HG03442 (cell line): ENCODE measurements around the gene OR1N2.
"Not testable (repeated sequence)": the region's sequence is repeated elsewhere in the genome, so short reads cannot be mapped to it uniquely, and the experiment has no call there.

ENCODE experiments used
- ATAC-seq: cut with Tn5 transposase; IDR thresholded peaks from one replicate; pipeline ENCODE4 v1.9.1; 2021; ENCODE audit warnings: mild to moderate bottlenecking, moderate library complexity; ENCODE audit not compliant: unreplicated experiment

OR1N2 gene, protein sequence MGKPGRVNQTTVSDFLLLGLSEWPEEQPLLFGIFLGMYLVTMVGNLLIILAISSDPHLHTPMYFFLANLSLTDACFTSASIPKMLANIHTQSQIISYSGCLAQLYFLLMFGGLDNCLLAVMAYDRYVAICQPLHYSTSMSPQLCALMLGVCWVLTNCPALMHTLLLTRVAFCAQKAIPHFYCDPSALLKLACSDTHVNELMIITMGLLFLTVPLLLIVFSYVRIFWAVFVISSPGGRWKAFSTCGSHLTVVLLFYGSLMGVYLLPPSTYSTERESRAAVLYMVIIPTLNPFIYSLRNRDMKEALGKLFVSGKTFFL

GRCh38 chr9:122552812-122553211 lies at the start of gene OR1N2:
TSS of gene OR1N2 (plus strand) at chr9:122553112. CDS start at chr9:122553212, 100 bp downstream.
- no peak for ATAC-seq

- ATAC-seq, result no peak
These were observed 45.9 kb upstream of the OR1N2 start for GRCh38 chr9:122506964-122507363.

GRCh38 chr9:122510502-122510901 lies 42.4 kb upstream of the OR1N2 start, which contains the start of gene OR1J2:
TSS of gene OR1J2 (plus strand) at chr9:122510802. CDS start at chr9:122510802, 0 bp downstream.
- ATAC-seq, result no peak

- no peak for ATAC-seq
These were observed 34.7 kb upstream of the OR1N2 start for GRCh38 chr9:122518226-122518625.

- no peak for ATAC-seq
These were observed 34.1 kb upstream of the OR1N2 start, which contains the start of gene OR1J4 for GRCh38 chr9:122518841-122519240. TSS of gene OR1J4 (plus strand) at chr9:122519141. CDS start at chr9:122519141, 0 bp downstream.

- ATAC-seq, result no peak
These were observed 33.5 kb upstream of the OR1N2 start for GRCh38 chr9:122519376-122519775.

DNA sequence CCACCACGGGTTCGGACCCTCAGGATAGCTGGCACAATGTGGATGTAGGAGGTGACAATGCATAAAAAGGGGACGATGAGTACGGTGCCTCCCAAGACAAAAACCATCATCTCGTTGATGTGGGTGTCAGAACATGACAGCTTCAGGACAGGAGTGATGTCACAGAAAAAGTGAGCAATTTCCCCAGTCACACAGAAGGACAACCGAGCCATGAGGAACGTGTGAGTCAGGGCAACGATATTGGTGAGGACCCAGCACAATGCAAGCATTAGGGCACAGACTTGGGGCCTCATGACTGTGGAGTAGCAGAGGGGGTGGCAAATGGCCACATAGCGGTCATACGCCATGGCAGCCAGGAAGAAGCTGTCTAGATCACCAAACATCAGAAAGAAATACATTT lies 26.3 kb upstream of the OR1N2 start:
- no peak for ATAC-seq

DNA sequence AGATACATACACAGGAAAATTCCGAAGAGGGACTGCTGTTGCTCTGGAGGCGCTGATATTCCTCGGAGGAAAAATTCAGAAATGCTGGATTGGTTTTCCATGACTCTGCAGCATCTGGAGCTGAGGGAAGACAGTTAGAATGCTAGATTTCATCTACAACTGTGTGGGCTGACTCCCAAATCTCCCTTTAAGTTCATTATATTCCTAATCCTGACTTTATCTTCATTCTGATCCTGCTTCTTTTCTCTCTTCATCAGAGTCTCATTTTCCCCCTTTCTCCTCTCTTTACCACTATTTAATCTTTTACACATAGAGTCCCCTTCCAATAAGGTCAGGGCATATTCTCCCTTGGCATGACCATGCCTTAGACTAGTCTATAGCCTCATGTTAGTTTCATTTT lies 25.7 kb upstream of the OR1N2 start, which contains the start of gene OR1N1:
TSS of gene OR1N1 (minus strand) at position 101 of the 400 bp plus-strand sequence. CDS start at position 101, 0 bp downstream.
- ATAC-seq, result no peak

DNA sequence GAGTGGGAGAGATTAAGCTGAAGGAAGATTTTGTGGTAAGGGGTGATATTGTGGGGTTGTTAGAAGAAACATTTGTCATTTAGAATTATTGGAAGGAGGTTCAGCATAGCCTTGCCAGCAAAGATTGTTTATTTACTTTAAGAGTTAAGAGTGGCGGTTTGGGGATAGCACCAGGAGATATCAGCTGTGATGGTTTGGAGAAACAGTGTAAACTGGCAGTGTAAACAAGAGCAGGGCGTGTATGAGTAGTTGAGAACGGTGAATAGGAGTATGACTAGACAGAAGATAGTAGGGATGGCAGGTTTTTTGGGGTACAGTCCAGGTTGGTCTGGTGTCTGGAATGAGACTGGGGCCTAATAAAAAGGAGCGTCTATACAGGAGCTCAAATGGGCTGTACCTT lies 21.8 kb upstream of the OR1N2 start:
- not testable (repeated sequence) for ATAC-seq

GRCh38 chr9:122536134-122536533 lies 16.8 kb upstream of the OR1N2 start:
- ATAC-seq, result no peak

GRCh38 chr9:122537066-122537465 lies 15.8 kb upstream of the OR1N2 start:
- ATAC-seq, result not testable (repeated sequence)

GRCh38 chr9:122538757-122539156 lies 14.2 kb upstream of the OR1N2 start:
- ATAC-seq, result no peak

- no peak for ATAC-seq
These were observed 6.7 kb upstream of the OR1N2 start for GRCh38 chr9:122546196-122546595.

DNA sequence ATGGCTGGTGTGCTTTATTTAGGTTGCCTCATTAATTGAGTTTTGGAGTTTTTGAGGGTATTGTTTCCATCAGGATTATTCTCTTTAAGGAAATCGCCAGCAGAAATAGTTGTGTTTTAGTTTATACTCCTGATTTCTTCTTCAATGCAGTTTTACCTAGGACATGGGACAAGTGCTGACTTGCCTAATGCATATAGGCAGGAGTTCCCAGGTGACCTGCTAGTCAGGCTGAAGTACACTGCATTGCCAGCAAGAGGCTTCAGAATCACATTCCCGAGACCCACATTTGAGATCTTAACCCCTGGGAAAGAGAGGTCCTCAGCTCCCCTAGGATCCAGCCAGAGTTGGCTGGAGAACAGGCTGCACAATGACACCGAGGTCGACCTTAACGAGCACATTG lies 1.5 kb upstream of the OR1N2 start:
- no peak for ATAC-seq

GRCh38 chr9:122561446-122561845 lies 8.5 kb downstream of the OR1N2 start:
- ATAC-seq, result no peak

DNA sequence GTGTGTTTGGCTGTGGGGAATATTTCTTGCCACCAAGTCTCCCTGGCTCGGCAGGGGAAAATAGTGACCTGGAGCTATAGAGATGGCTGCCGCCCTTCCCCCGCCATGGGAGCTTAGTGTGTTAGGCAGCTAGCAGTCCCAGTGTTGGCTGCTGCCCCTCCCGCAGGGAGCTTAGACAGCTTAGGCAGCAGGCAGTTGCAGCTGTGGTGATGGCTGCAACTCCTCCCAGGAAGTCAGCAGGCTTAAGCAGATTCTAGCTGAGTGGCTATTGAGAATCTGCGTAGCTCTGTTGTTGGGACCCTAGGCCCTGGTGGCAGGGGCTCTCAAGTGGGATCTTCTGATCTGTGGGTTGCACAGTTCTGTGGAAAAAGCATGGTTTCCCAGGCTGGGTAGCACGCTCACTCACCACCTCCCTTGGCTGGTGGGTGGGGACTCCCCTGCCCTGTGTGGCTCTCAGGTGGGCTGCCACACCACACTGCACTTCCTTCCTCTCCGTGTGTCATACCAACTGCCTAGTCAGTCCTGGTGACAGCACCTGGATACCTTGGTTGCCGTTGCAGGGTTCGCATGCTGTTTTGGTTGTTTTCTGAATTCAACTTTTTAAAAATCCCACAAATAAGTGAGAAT lies 9.3 kb downstream of the OR1N2 start:
- ATAC-seq, result no peak

DNA sequence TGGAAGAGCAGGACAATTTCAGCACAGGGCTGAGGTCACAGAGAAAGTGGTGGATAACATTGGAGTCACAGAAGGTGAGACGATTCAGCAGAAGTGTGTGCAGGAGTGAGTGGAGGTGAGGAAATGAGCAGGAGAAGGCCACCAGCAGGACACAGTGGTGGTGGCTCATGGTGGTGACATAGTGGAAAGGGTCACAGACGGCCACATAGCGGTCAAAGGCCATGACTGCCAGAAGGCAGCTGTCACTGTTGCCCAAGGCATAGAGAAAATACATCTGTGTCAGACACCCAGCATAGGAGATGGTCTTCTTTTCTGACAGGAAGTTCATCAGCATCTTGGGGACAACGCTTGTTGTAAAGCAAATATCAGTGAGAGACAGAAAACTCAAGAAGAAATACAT lies 15.0 kb downstream of the OR1N2 start:
- no peak for ATAC-seq

DNA sequence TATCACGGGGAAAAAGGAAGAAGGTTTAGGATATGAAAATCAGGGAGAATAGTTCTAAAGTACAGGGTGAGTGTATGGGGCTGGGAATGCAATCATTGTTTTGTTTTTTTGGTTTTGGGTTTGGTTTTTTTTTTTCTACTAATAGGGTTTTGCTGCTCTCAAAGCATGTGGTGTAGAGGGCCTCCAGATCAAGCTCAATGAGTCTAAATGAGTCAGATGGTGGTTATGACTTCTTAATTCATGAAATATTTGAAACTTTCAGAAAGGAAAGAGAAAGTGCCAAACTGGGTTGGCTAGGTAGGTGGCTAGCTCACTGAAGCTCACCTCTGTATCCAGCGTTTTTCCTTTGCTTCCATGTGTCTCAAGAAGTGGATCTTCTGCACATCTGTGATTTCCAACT lies 19.5 kb downstream of the OR1N2 start:
- ATAC-seq, result no peak

GRCh38 chr9:122579874-122580273 lies 27.0 kb downstream of the OR1N2 start:
- no peak for ATAC-seq

DNA sequence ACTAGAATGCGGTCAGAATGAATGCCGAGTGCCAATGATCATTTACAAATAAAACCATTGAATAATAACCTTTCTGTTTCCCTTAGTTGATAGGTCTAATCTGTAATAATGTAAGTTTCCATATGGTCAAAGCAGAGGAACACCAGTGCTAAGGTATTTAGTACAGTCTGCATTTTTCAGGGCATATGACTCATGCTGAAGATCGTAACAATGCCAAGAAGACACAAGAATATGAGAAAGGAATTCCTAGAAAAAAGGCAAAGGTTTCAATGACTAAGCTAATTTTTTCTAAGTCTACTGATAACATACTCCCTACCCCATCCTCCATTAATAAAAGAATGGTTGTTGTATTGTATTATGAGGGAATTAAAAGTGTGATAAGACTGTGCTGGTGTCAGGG lies 27.4 kb downstream of the OR1N2 start:
- ATAC-seq, result no peak

GRCh38 chr9:122583284-122583683 lies 30.4 kb downstream of the OR1N2 start, which contains the start of gene OR1L8:
TSS of gene OR1L8 (minus strand) at chr9:122583384. CDS start at chr9:122568477, 14,907 bp downstream.
- not testable (repeated sequence) for ATAC-seq
